Epithelial cell of proximal tubule (primary cell): Measurements from ENCODE around the gene NRG2. TPM values are rescaled to one million over a fixed set of nuclear protein-coding genes. Genes with fewer than 3 reads are reported as not detected.

Experiments used
- DNase-seq: peaks from one replicate; pipeline ENCODE4 v3.0.0-alpha.2; 2011; ENCODE audit warnings: low read depth
- H3K4me3 ChIP-seq: 2 replicates; pipeline ENCODE4 v1.5.1; 2011; ENCODE audit warnings: low read depth, mild to moderate bottlenecking, low read length
- total RNA-seq: library from RNA; depleted of rRNA; stranded (reverse); fragments of >200 nt; gene quantifications from 2 replicates; pipeline ENCODE4 v1.2.3, GENCODE V29; 2015
- TF ChIP-seq, protein P1 (sequence below): conservative IDR thresholded peaks from 2 replicates; pipeline ENCODE4 v1.5.1; 2012; ENCODE audit warnings: low read depth, mild to moderate bottlenecking, low read length

Gene NRG2
- total RNA-seq, 1 donor from 2014 or later, result 1.5 TPM

GRCh38 chr5:139947727-139948126 lies 95.4 kb downstream of the NRG2 start:
- no peak for DNase-seq
- TF ChIP-seq, protein P1, sequence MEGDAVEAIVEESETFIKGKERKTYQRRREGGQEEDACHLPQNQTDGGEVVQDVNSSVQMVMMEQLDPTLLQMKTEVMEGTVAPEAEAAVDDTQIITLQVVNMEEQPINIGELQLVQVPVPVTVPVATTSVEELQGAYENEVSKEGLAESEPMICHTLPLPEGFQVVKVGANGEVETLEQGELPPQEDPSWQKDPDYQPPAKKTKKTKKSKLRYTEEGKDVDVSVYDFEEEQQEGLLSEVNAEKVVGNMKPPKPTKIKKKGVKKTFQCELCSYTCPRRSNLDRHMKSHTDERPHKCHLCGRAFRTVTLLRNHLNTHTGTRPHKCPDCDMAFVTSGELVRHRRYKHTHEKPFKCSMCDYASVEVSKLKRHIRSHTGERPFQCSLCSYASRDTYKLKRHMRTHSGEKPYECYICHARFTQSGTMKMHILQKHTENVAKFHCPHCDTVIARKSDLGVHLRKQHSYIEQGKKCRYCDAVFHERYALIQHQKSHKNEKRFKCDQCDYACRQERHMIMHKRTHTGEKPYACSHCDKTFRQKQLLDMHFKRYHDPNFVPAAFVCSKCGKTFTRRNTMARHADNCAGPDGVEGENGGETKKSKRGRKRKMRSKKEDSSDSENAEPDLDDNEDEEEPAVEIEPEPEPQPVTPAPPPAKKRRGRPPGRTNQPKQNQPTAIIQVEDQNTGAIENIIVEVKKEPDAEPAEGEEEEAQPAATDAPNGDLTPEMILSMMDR, result no peak
- no peak overlapping the region for H3K4me3 ChIP-seq

- no peak overlapping the region for H3K4me3 ChIP-seq
- TF ChIP-seq, protein P1, result no peak
- no peak for DNase-seq
Observed at GRCh38 chr5:139946440-139946839, 96.7 kb downstream of the NRG2 start.

- H3K4me3 ChIP-seq, result no peak overlapping the region
- TF ChIP-seq, protein P1, result no peak
- DNase-seq, result no peak
Observed at GRCh38 chr5:139946006-139946405, 97.1 kb downstream of the NRG2 start.

DNA sequence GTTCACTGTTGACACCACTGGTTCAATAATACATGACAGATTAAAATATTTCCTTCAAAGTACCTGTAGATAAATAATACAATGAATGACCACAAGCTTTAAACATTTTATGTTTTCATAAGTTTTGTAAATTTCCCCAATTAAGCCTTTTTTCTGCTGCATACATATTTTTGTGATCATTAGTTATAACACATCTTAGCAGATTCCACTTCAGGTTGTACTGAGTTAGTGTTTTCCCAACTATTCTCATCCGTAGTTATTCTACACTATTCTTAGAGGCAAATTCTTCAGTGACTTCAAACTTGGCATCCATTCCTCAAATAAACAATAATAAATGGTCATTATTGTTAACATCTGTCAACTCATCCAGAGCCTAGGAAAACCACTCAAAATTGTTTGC lies 100.9 kb downstream of the NRG2 start:
- DNase-seq, result no peak
- TF ChIP-seq, protein P1, result no peak
- H3K4me3 ChIP-seq, result no peak overlapping the region

DNA sequence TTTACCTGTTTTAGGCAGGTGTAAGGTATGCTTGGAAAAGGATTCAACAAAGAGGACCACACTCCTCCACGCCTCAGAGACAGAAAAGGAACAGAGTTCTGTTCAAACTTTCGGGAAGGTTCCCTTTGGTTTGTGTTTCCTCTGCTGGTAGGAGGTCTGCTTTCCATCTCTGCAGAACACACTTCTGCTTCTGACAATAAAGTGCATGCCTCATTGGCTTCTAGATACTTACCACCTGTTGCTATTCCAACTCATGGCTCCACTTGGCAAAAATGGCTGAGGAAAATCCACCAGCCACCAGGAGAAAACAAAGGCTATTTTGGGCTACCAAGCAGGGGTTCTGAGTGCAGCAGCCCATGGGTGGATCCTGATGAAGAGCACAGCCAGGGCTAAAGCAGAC lies 112.7 kb downstream of the NRG2 start:
- TF ChIP-seq, protein P1, result no peak
- no peak for DNase-seq
- no peak overlapping the region for H3K4me3 ChIP-seq

DNA sequence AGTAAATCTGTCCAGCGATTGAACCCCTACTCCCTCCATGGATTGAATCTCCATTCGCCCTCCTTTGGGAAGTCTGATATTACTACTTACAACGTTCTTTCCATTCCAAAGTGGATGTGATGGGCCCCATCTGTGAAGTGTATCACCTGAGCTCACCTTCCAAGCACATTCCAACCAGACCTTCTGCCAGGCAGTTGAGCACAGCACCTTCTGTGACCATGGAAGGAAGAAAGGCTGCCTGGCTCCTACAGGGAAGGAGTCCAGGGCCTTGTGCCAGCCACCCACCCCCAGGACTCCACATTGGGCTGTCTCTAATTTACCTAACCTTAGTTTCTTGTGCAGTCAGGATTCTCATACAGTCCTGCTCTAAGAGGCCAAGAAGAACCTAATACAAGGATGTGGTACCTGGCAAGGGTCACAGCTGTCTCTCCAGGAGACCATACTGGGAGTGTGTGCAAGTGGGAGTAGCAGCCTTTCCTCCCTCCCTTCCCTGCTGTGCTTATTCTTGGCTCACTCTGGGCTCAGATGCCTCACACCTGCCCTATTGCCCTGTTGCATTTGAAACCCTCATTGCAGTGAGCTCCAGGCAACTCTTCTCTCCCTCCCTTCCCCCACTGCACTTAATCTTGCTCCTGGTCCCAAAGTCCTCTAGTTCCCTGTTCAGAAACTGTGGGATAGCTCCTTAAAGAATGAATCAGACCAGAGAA lies 116.1 kb downstream of the NRG2 start:
- no peak overlapping the region for H3K4me3 ChIP-seq
- TF ChIP-seq, protein P1, result no peak
- no peak for DNase-seq
